ENCODE data around the gene ADH6. TPM values are rescaled to one million over a fixed set of nuclear protein-coding genes. Genes with fewer than 3 reads are reported as not detected.

Gene ADH6
- polyA plus RNA-seq, 1 of the 3 experiments (the other 2 are of a cell fraction), result not detected

DNA sequence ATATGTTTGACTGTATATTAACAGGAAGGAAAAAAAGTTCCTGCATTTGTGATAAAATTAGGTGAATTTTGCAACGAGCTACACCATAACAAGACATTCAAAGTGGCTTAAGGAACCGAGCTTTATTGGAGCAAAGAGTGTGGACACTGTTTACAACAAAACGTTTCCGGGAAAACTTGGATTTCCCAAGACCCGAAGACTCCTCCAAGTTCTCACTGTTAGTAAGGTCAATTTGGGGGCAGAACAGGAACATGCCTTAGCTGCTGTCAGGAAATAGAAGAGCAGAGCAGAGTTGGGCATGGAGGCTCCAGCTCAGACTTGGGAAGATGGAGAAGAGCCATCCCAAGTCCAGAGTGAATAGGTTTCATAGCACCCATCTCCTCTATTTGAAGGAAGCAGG, 16.5 kb downstream of the ADH6 start:
- H3K27ac ChIP-seq (ENCODE audit: low read depth in 2 of 2, low read length in 1 of 2), result no peak overlapping the region
- no peaks in the 10 kb centered on the region for H3K9me2 ChIP-seq
- TF ChIP-seq TCF12 (IDR thresholded peaks at IDR 0.05) (no peak), SMC3 (IDR thresholded peaks at IDR 0.05; ENCODE audit: low read depth, low read length) (no peak), GATA2 (CRISPR knock-in tag; IDR thresholded peaks at IDR 0.05) (no peak), MXI1 (IDR thresholded peaks at IDR 0.05; ENCODE audit: low read depth, low read length) (no peak), FOXM1 (IDR thresholded peaks at IDR 0.05; ENCODE audit: low read depth) (no peak), FOSL2 (IDR thresholded peaks at IDR 0.05; ENCODE audit: borderline replicate concordance, low read depth) (no peak), TEAD4 (IDR thresholded peaks at IDR 0.05; ENCODE audit: borderline replicate concordance, insufficient read depth) (no peak), NFIC (IDR thresholded peaks at IDR 0.05; ENCODE audit: borderline replicate concordance) (no peak), FOXJ3 (CRISPR knock-in tag; IDR thresholded peaks at IDR 0.05) (no peak), POLR2AphosphoS5 (IDR thresholded peaks at IDR 0.05; ENCODE audit: low read depth, low read length) (no peak), RXRA (IDR thresholded peaks at IDR 0.05; ENCODE audit: borderline replicate concordance, low read depth) (no peak), MEF2A (IDR thresholded peaks at IDR 0.05; ENCODE audit: borderline replicate concordance, low read depth) (no peak), GABPA (IDR thresholded peaks at IDR 0.05; ENCODE audit: low read depth) (no peak), EZH2phosphoT487 (IDR thresholded peaks at IDR 0.05; ENCODE audit: borderline replicate concordance, low read depth) (no peak)
- TF ChIP-seq, protein P1, sequence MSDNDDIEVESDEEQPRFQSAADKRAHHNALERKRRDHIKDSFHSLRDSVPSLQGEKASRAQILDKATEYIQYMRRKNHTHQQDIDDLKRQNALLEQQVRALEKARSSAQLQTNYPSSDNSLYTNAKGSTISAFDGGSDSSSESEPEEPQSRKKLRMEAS (IDR thresholded peaks at IDR 0.05; ENCODE audit: low read depth), result no peak
- TF ChIP-seq, protein P2, sequence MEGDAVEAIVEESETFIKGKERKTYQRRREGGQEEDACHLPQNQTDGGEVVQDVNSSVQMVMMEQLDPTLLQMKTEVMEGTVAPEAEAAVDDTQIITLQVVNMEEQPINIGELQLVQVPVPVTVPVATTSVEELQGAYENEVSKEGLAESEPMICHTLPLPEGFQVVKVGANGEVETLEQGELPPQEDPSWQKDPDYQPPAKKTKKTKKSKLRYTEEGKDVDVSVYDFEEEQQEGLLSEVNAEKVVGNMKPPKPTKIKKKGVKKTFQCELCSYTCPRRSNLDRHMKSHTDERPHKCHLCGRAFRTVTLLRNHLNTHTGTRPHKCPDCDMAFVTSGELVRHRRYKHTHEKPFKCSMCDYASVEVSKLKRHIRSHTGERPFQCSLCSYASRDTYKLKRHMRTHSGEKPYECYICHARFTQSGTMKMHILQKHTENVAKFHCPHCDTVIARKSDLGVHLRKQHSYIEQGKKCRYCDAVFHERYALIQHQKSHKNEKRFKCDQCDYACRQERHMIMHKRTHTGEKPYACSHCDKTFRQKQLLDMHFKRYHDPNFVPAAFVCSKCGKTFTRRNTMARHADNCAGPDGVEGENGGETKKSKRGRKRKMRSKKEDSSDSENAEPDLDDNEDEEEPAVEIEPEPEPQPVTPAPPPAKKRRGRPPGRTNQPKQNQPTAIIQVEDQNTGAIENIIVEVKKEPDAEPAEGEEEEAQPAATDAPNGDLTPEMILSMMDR (IDR thresholded peaks at IDR 0.05), result no peak
- TF ChIP-seq, protein P3, sequence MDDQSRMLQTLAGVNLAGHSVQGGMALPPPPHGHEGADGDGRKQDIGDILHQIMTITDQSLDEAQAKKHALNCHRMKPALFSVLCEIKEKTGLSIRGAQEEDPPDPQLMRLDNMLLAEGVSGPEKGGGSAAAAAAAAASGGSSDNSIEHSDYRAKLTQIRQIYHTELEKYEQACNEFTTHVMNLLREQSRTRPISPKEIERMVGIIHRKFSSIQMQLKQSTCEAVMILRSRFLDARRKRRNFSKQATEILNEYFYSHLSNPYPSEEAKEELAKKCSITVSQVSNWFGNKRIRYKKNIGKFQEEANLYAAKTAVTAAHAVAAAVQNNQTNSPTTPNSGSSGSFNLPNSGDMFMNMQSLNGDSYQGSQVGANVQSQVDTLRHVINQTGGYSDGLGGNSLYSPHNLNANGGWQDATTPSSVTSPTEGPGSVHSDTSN (IDR thresholded peaks at IDR 0.05), result no peak
- no peaks in the 10 kb centered on the region for H3K36me3 ChIP-seq (replicated peaks in 1 of 2; ENCODE audit: control insufficient read depth in 1 of 2, insufficient read depth in 2 of 2, low read length in 1 of 2)
- H3K9me3 ChIP-seq, result no peaks in the 10 kb centered on the region
- H2AFZ ChIP-seq (ENCODE audit: low read depth), result no peak overlapping the region
- H3K27me3 ChIP-seq (ENCODE audit: insufficient read depth), result no peaks in the 10 kb centered on the region
- no peak overlapping the region for H3K4me3 ChIP-seq (ENCODE audit: low read depth in 2 of 2, low read length in 1 of 2)
- no peak overlapping the region for H3K4me2 ChIP-seq
- H4K20me1 ChIP-seq (ENCODE audit: insufficient read depth), result no peaks in the 10 kb centered on the region
- H3K9ac ChIP-seq, result no peak overlapping the region
- ChIA-PET POLR2A (no interaction called here), CTCF (no interaction called here)
- 39% methylated on average over 5 of the region's 5 CpGs for WGBS (ENCODE audit: low lambda C conversion rate)
- H3F3A ChIP-seq (replicated peaks; ENCODE audit: insufficient read depth), result no peaks in the 10 kb centered on the region
- H3K4me1 ChIP-seq (ENCODE audit: control insufficient read depth in 1 of 2, insufficient read depth in 2 of 2, low read depth in 1 of 2, low read length in 1 of 2), result no peaks in the 10 kb centered on the region
- no peaks in the 10 kb centered on the region for H3K79me2 ChIP-seq (ENCODE audit: insufficient read depth)
- no peak for DNase-seq

DNA sequence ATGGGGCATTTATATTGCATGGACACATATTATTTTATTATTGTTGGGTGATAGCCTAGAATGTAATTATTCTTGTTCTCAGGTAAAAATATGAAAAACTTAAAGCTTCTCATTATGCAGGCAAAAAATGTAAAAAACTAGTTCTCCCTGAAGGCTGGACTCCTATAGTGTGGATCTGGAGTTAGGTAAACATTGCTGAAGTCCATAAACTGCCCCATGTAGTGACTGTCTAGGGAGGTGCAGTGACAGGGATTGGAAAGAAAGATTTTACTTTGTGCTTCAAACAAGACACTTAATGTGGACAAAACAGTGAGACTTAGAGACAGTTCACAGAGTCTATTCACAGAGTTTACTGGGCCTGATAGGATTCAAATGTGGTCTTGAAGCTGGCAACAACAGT, 17.0 kb downstream of the ADH6 start:
- POLR2A ChIA-PET, result no interaction called here
- no peaks in the 10 kb centered on the region for H3F3A ChIP-seq (replicated peaks; ENCODE audit: insufficient read depth)
- no peak overlapping the region for H3K9ac ChIP-seq
- H3K36me3 ChIP-seq (replicated peaks in 1 of 2; ENCODE audit: control insufficient read depth in 1 of 2, insufficient read depth in 2 of 2, low read length in 1 of 2), result no peaks in the 10 kb centered on the region
- H2AFZ ChIP-seq (ENCODE audit: low read depth), result no peak overlapping the region
- no peaks in the 10 kb centered on the region for H4K20me1 ChIP-seq (ENCODE audit: insufficient read depth)
- H3K79me2 ChIP-seq (ENCODE audit: insufficient read depth), result no peaks in the 10 kb centered on the region
- H3K4me2 ChIP-seq, result no peak overlapping the region
- H3K27me3 ChIP-seq (ENCODE audit: insufficient read depth), result no peaks in the 10 kb centered on the region
- H3K9me2 ChIP-seq, result no peaks in the 10 kb centered on the region
- H3K27ac ChIP-seq (ENCODE audit: low read depth in 2 of 2, low read length in 1 of 2), result no peak overlapping the region
- CTCF ChIA-PET, result no interaction called here
- no peak overlapping the region for H3K4me3 ChIP-seq (ENCODE audit: low read depth in 2 of 2, low read length in 1 of 2)
- no peak for DNase-seq
- H3K4me1 ChIP-seq (ENCODE audit: control insufficient read depth in 1 of 2, insufficient read depth in 2 of 2, low read depth in 1 of 2, low read length in 1 of 2), result no peaks in the 10 kb centered on the region
- H3K9me3 ChIP-seq, result no peaks in the 10 kb centered on the region
- TF ChIP-seq RXRA (IDR thresholded peaks at IDR 0.05; ENCODE audit: borderline replicate concordance, low read depth) (no peak), NRF1 (IDR thresholded peaks at IDR 0.05; ENCODE audit: low read depth, low read length) (no peak), MXI1 (IDR thresholded peaks at IDR 0.05; ENCODE audit: low read depth, low read length) (no peak), EZH2phosphoT487 (IDR thresholded peaks at IDR 0.05; ENCODE audit: borderline replicate concordance, low read depth) (no peak)
- TF ChIP-seq, protein P4, sequence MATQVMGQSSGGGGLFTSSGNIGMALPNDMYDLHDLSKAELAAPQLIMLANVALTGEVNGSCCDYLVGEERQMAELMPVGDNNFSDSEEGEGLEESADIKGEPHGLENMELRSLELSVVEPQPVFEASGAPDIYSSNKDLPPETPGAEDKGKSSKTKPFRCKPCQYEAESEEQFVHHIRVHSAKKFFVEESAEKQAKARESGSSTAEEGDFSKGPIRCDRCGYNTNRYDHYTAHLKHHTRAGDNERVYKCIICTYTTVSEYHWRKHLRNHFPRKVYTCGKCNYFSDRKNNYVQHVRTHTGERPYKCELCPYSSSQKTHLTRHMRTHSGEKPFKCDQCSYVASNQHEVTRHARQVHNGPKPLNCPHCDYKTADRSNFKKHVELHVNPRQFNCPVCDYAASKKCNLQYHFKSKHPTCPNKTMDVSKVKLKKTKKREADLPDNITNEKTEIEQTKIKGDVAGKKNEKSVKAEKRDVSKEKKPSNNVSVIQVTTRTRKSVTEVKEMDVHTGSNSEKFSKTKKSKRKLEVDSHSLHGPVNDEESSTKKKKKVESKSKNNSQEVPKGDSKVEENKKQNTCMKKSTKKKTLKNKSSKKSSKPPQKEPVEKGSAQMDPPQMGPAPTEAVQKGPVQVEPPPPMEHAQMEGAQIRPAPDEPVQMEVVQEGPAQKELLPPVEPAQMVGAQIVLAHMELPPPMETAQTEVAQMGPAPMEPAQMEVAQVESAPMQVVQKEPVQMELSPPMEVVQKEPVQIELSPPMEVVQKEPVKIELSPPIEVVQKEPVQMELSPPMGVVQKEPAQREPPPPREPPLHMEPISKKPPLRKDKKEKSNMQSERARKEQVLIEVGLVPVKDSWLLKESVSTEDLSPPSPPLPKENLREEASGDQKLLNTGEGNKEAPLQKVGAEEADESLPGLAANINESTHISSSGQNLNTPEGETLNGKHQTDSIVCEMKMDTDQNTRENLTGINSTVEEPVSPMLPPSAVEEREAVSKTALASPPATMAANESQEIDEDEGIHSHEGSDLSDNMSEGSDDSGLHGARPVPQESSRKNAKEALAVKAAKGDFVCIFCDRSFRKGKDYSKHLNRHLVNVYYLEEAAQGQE (IDR thresholded peaks at IDR 0.05; ENCODE audit: low read depth, low read length), result no peak
- TF ChIP-seq, protein P5, sequence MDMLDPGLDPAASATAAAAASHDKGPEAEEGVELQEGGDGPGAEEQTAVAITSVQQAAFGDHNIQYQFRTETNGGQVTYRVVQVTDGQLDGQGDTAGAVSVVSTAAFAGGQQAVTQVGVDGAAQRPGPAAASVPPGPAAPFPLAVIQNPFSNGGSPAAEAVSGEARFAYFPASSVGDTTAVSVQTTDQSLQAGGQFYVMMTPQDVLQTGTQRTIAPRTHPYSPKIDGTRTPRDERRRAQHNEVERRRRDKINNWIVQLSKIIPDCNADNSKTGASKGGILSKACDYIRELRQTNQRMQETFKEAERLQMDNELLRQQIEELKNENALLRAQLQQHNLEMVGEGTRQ (IDR thresholded peaks at IDR 0.05; ENCODE audit: borderline replicate concordance, low read depth, low read length), result no peak
- TF ChIP-seq, protein P6, sequence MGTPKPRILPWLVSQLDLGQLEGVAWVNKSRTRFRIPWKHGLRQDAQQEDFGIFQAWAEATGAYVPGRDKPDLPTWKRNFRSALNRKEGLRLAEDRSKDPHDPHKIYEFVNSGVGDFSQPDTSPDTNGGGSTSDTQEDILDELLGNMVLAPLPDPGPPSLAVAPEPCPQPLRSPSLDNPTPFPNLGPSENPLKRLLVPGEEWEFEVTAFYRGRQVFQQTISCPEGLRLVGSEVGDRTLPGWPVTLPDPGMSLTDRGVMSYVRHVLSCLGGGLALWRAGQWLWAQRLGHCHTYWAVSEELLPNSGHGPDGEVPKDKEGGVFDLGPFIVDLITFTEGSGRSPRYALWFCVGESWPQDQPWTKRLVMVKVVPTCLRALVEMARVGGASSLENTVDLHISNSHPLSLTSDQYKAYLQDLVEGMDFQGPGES (IDR thresholded peaks at IDR 0.05; ENCODE audit: low read depth, low read length), result no peak

Data from SK-N-SH (cell line).